Activated CD4-positive, alpha-beta T cell treated with anti-CD3 and anti-CD28 coated beads, Interleukin-2, Interleukin-6, amounts not matched to agents 100 ng/mL and 50 ng/mL, durations not matched to agents 16 hours and 8 hours (primary cell): ENCODE measurements around the gene NDUFA12.

Experiments
- DNase-seq: peaks from one replicate; pipeline ENCODE4 v3.0.0-alpha.2; 2020

The NDUFA12 gene

GRCh38 chr12:94979941-94980340 lies 23.6 kb downstream of the NDUFA12 start:
- no peak for DNase-seq

GRCh38 chr12:94977766-94978468 lies 25.6 kb downstream of the NDUFA12 start:
- no peak for DNase-seq

GRCh38 chr12:94973221-94973620 lies 30.3 kb downstream of the NDUFA12 start:
- DNase-seq: no peak

GRCh38 chr12:94972795-94973194 lies 30.7 kb downstream of the NDUFA12 start:
- DNase-seq: no peak

- DNase-seq: no peak
These were observed 31.6 kb downstream of the NDUFA12 start for GRCh38 chr12:94971923-94972322.

GRCh38 chr12:94970560-94970959 lies 32.9 kb downstream of the NDUFA12 start:
- DNase-seq: no peak

GRCh38 chr12:94969424-94969823 lies 34.1 kb downstream of the NDUFA12 start:
- no peak for DNase-seq

GRCh38 chr12:94965982-94966630 lies 37.4 kb downstream of the NDUFA12 start:
- no peak for DNase-seq

- DNase-seq: no peak
These were observed 39.8 kb downstream of the NDUFA12 start for GRCh38 chr12:94963649-94964048.

GRCh38 chr12:94962670-94963069 lies 40.8 kb downstream of the NDUFA12 start:
- no peak for DNase-seq

GRCh38 chr12:94961911-94962310 lies 41.6 kb downstream of the NDUFA12 start:
- no peak for DNase-seq

GRCh38 chr12:94961256-94961824 lies 42.2 kb downstream of the NDUFA12 start:
- DNase-seq: no peak

GRCh38 chr12:94957006-94957405 lies 46.5 kb downstream of the NDUFA12 start:
- no peak for DNase-seq

- no peak for DNase-seq
These were observed 48.4 kb downstream of the NDUFA12 start for GRCh38 chr12:94954948-94955592.

- no peak for DNase-seq
These were observed 49.3 kb downstream of the NDUFA12 start for GRCh38 chr12:94954029-94954685.

GRCh38 chr12:94952325-94952724 lies 51.2 kb downstream of the NDUFA12 start:
- no peak for DNase-seq

GRCh38 chr12:94951071-94951934 lies 52.2 kb downstream of the NDUFA12 start:
- no peak for DNase-seq

- no peak for DNase-seq
These were observed 55.2 kb downstream of the NDUFA12 start for GRCh38 chr12:94948232-94948810.

GRCh38 chr12:94942663-94943062 lies 60.8 kb downstream of the NDUFA12 start:
- peak; percentile 42 for DNase-seq

- DNase-seq: peak; percentile 79
These were observed 62.0 kb downstream of the NDUFA12 start for GRCh38 chr12:94941440-94941862.

- DNase-seq: no peak
These were observed 62.7 kb downstream of the NDUFA12 start for GRCh38 chr12:94940771-94941170.

- no peak for DNase-seq
These were observed 64.9 kb downstream of the NDUFA12 start for GRCh38 chr12:94938583-94938982.
